ENCODE results near the gene PHLDA2.
"Not testable (repeated sequence)": the region's sequence is repeated elsewhere in the genome, so short reads cannot be mapped to it uniquely, and the experiment has no call there.

PHLDA2 gene

DNA sequence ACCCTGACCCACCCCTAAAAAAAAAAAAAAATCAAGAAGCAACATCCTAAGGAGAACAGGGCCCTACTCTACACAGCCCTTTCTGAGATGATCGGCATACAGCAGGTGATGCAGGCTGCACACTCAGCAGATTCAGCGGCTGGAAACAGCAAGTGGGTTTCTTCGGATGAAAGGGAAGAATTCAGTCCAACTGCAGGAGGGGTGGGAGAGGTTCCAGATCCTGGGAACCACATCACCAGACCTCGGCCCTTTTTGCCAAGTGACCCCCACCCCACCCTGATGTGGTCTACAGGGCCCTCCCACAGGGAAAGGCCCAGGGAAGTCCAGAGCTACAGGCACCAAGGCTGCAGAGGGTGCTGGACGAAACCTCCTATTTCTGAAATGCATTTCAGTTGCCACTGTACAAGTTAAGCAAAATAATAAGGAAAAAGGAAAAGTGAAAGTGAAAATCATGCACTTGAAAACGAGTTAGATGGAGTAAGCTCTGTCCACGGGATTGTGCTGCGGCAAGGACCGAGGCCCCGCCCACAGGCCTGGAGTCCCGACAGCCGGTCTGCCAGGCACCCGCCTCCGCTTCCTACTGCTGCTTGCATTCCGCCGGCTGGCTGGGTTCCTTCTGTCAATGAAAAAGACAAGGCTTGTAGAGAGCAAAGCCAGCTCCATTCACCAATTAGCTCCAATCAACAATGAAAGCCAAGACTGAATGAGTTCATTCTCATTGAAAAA lies 16.0 kb upstream of the PHLDA2 start:
- DNase-seq (ENCODE audit: low read depth in 1 of 2, low spot score in 1 of 2) = no peak

DNA sequence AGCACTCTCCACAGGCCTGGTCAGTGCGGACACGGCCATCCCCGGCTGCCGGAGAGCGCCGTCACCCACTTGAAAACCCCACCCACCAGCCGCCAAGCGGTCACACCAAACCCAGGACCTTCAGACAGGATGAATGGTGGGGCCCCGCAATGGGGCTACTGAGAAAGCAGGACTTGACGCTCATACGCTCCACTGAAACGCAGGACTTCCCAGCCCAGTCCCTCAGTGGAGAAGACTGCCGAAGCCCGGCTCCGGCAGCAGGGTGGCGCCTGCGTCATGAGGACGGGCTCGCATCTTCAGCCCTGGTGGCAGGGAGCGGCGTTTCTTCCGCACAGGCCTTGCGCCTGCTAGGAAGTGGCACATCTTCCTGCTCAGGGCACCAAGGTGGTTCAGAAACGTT lies 15.3 kb upstream of the PHLDA2 start:
- no peak for DNase-seq (ENCODE audit: low read depth in 1 of 2, low spot score in 1 of 2)

DNA sequence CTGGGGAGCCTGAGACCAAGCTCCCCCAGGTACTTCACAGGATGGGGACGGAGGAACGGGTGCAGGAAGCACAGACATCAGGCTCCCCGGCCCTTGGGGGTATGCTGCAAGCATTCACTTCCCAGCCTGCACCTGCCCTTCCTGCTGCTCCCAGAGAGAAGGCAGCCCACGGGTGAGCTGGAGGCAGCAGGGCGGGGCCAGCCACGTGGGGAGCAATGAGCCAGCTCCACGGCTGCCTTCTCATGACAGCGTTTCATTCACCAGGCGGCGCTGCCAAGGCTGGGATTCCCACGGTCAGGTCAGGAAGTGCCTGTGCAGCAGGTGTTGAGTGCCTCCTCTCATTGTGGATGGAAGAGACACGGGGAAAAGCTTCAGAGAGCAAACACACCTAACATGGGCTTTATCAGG lies 14.5 kb upstream of the PHLDA2 start:
- no peak for DNase-seq (ENCODE audit: low read depth in 1 of 2, low spot score in 1 of 2)

DNA sequence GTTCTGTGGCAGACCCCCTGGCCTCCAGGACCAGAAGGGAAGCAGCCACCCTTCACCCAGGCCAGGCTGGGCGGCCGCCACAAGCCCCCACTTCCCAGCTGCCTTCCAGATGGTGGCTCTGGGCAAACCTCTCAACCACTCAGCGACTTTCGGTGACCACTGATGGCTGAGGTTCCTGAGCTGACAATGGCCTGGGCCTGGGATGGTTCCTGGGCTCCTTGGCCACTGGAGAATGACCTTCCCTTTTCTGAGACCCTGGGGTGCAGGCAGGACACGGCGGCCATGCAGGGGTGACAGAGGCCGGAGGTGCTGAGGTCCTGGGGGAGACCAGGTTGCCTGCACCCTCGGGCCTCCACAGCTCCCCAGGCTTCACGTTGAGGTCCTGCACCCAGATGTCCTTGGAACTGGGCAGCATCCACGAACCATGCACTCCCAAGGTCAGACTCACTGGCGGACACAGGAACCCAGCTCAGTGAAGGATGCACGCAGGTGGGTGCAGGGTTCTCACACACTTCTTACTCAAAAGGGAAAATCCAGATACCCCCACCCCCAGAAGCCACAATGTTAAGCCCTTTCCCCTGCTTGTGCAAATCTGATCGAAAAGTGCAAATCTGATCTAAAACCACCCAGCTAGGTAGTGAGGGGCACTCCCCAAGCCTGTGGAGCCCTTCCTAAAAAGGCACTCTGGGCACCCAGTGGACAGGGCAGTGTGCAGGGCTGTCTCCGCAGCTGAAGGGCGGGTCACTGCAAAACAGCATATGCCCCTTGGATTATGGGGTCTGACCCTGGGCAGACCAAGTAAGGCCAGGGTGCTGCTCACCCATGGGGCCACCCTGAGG lies 13.9 kb upstream of the PHLDA2 start:
- no peak for DNase-seq (ENCODE audit: low read depth in 1 of 2, low spot score in 1 of 2)

DNA sequence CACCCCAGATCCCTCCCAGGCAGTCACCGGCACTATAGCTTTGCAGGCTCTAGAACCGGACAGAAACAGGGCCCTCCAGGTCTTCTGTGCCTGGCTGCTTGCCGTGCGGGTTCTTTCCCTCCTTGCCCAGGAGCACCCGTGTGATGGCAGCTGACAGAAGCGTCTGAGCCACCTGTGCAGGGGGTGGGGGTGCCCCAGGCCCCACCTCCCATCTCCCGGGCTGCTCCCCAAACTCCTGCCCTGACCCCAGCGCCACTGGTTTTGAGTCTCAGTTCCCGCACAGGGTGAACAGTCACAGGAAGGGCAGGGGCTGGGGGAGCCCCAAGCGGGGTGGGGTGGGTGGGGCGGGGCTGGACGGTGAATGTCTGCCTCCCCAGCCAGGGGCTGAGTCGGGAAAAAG lies 13.2 kb upstream of the PHLDA2 start:
- DNase-seq (ENCODE audit: low read depth in 1 of 2, low spot score in 1 of 2) = no peak

DNA sequence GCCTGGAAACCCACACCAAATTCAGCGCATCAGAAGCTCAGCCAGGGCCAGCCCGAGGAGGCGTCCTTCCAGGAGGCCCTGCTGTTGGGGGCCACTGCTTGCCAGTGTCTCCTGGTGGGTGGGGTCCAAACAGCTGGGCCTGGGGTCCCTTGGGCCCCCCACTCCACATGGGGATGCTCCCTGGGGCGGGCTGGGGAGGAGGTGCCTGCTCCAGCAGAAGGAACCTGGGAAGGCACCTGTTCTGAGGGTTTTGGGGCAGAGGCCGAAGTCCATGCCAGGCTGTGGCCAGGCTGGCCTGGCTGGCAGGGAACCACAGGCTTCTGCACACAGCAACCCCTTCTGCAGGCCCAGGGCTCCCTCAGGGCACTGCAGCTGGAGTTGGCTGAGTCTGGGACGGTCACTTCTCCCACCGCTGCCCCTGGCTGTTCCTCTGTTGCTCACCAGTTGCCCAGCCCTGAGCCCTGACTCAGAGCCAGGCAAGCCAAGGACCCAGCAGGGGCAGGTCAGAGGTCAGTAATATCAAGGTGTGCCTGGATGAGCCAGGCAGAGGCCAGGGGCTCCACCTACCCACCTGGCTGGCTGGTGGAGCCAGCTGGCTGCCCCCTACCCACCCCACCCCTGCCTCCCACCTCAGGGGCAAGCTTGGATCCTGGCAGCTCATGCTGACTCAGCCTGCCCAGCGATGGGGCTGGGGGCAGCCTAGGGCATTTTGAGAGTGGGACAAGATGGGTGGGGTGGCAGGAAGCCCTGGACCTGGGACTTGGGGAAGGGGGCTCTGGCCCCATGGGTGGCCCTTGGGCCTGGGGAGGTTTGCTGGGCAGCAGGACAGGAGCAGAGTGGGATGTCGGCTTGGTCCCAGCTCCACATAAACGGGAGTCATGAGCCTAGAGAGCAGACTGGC lies 12.0 kb upstream of the PHLDA2 start:
- DNase-seq (ENCODE audit: low read depth in 1 of 2, low spot score in 1 of 2) = no peak

DNA sequence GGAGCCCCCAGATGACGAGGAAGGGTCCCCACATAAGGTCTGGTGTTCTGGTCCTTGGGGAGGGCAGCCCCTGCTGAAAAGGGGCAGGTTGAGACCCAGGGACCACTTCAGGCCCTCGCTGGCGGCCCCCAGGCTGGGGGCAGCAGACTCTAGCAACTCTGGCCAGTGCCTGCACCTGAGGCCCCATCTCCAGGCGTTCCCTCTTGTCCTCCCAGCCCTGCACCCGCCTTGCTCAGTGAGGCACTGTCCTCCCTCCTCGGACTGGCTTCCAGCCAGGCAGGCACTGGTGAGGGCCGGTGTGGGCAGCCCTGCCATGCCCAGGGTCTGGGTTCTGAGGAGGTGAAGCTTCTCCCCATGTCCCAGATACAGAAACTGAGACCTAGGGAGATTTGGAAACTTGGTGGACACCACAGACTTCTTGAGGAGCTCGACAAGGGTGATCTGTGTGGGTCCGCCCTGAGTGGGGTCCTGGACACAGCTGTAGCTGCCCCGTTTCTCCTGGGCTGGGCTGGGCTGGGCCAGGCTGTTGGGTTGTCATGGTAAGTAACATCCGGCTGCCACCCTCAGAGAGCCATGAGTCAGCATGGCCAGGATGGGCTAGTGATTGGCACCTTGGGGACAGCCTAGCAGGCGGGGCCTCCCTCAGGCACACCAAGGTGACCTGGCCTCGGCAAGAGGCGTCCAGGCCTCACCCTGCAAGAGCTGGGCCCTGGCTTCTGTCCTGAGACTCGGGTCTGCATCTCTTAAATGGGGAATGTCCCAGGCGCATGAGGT lies 11.1 kb upstream of the PHLDA2 start:
- no peak for DNase-seq (ENCODE audit: low read depth in 1 of 2, low spot score in 1 of 2)

DNA sequence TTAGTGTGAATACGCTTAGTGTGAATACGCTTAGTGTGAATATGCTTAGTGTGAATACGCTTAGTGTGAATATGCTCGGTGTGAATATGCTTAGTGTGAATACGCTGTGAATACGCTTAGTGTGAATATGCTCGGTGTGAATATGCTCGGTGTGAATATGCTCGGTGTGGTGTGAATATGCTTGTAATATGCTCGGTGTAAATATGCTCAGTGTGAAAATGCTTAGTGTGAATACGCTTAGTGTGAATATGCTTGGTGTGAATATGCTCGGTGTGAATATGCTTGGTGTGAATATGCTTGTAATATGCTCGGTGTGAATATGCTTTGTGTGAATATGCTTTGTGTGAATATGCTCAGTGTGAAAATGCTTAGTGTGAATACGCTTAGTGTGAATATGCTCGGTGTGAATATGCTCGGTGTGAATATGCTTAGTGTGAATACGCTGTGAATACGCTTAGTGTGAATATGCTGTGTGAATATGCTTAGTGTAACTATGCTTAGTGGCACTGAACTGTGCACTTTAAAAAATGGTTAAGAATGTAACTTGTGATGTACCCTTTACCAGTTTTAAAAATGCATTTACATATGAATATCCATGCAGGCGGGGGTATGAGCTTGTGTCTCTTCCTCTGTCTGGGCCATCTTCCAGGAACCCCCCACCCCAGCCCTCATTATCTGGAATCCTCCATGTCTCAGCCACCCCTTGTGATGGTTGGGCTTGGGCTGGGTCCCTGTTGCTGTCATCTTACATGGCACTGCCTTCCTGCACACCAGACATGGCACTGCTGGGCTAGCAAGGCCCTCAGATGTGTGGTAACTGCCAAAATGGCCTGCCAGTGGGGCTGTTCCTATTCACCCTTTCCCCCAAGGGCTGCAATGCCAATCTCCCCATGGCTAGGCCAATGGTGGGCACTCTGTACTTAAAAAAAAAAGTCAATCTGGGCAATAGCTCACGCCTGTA lies 9.5 kb upstream of the PHLDA2 start:
- not testable (repeated sequence) for DNase-seq (ENCODE audit: low read depth in 1 of 2, low spot score in 1 of 2)

DNA sequence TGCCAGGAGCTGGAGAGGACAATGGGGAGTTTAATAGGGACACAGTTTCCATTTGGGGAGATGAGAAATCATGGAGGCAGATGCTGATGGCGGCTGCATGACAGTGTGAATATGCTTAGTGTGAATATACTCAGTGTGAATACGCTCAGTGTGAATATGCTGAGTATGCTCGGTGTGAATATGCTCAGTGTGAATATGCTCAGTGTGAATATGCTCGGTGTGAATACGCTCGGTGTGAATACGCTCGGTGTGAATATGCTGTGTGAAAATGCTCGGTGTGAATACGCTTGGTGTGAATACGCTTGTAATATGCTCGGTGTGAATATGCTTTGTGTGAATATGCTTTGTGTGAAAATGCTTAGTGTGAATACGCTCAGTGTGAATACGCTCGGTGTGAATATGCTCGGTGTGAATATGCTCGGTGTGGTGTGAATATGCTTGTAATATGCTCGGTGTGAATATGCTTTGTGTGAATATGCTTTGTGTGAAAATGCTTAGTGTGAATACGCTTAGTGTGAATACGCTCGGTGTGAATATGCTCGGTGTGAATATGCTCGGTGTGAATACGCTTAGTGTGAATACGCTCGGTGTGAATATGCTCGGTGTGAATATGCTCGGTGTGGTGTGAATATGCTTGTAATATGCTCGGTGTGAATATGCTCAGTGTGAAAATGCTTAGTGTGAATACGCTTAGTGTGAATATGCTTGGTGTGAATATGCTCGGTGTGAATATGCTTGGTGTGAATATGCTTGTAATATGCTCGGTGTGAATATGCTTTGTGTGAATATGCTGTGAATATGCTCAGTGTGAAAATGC lies 8.6 kb upstream of the PHLDA2 start:
- DNase-seq (ENCODE audit: low read depth in 1 of 2, low spot score in 1 of 2) = not testable (repeated sequence)

DNA sequence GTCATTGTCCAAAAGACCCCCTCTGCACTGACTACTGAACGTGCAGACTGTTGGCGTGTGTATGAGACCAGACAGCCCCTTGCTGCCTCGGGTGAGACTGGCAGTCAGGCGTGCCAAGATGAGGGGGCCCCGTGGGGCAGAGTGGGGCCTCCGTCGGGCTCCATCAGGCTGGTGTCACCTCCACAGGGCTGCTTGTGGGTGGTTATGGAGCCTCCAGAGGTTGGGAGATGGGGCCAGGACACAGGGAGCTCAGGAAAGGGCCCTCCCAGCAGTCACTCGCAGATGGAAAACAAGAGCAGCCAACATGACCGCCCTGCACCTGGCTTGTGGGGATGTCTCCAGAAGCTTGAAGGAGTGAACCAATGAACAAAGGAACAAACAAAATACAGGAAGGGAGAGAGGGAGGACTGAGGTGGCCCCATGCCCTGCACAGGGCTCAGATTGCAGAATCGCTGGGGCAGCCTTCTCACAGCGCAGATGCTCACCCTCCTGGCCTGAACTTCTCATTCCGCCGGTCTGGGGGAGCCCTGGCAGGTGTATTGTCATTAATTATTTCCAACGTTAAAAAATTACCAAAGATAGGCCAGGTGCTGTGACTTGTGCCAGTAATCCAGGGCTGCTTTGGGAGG lies 5.5 kb upstream of the PHLDA2 start:
- DNase-seq (ENCODE audit: low read depth in 1 of 2, low spot score in 1 of 2) = no peak

DNA sequence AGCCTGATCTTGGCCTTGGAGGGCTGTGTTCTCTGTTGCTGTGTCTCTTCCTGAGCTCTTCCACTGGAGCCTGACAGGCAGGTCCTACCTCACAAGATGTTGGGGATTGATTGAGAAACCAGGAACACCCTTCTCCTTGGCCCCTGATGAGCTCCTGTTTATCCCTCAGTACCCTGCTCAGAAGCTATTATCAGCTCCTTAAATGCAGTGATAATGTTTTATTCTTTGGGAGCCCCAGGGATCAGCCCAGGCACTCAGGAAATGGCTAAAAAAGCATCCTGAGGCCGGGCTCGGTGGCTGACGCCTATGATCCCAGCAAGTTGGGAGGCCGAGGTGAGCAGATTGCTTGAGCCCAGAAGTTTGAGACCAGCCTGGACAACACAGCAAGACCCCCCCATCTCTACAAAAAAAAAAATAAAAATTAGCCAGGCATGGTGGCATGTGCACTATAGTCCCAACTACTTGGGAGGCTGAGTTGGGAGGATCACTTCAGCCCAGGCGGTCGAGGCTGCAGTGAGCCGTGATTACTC lies 4.9 kb upstream of the PHLDA2 start:
- DNase-seq (ENCODE audit: low read depth in 1 of 2, low spot score in 1 of 2) = no peak

DNA sequence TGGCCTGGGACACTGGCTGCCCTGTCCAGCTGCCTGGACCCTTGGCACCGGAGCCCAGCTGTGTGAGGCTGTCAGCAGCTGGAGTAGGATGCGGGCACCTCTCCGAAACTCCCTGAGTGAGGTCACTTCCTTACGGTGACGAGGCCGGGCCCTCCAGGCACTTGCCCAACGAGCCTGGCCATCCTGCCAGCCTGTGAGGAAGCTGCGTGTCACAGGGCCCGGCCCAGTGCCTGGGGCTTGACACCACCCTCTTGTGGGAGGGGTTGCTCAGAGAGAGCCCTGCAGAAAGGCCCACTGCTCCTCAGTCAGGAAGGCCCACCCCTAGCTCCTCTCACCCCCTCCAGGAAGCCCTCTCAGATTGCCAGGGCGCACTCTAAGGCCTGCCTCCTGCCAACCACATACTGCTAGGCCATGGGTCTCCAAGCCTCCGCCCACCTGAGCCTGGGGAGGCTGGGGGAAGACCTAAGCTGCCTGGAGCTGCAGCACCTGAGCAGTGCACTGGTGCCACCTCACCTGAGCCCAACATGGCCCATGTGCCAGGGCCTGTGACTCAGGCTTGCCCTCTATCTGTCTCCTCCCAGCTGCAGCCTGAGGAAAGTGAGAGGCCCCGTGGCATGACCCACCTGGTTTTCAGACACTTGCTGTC lies 4.3 kb upstream of the PHLDA2 start:
- no peak for DNase-seq (ENCODE audit: low read depth in 1 of 2, low spot score in 1 of 2)

DNA sequence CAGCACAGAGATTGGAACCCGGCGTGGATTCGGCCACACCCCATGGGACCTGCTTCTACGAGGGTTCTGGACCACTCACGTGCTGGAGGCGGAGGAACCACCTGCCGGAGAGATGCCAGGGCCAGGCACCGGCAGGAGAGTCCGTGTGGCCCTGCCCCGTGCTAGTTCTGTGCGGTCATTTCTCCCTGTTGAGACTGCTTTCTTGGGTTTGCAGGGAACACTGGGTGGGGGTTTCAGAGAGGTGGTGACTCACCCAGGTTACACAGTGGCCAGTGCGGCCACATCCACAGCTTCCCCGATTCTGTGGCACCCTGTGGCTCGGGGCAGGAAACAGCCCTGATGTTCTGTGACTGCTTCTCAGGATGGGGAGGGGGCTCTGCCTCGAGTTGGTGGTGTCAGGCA lies 3.6 kb upstream of the PHLDA2 start:
- DNase-seq (ENCODE audit: low read depth in 1 of 2, low spot score in 1 of 2) = no peak

DNA sequence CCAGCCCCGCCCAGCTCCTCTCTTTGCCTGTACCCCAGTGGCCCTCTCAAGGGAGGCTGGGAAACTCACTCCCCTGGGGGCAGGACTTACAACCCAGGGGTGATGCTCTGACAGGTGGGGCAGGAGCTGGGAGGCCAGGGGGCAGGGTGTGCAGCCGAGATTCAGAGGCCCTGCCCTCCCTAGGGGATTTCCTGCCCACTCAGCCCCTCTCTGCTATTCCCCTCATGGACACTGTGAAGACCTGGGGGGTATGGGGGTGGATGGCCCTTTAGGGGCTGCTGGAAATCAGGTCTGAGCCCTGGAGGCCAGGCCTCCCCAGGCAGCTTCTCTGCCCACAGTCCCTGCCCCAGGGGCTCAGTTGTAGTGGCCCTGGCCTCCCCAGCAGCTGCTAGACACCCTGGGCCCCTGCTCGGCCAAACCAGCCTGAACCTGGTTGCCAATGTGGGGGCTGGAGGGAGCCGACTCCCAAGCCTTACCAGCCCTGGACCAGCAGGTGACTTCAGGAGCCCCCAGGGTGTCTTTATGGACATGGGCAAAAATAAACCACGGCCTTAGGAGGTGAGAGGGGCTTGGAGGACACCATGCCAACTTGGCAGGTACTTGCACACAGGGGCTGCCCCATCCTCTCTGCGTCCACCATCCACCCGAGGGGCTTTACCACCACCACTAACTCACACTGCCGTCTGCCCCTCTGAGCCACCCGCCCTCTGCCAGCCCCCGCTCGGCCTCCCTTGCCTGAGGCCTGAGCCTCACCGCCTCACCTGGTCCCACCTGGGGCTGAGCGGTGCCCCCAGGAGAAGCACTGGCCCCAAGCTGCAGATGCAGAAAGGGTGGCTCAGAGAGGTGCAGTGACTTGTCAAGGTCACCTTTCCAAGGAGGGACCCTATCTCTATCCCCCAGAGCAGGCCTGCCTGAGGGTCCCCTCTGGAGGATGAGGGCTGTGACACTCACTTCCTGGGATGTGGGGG lies 2.8 kb upstream of the PHLDA2 start:
- no peak for DNase-seq (ENCODE audit: low read depth in 1 of 2, low spot score in 1 of 2)

DNA sequence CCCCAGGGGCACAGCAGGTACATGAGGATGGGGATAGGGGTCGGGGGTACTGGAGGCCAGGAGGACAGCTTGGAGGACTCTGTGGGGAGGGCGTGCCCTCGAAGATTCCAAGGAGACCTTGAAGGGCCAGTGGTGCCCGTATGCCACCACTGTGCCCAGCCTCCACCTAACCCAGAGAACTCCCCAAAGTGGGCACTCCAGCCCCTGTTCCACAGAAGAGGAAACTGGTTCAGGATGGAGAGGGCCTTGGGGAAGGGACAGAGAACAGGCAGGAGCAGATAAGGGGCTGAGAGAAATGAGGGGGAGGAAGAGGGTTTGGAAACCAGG lies 2.2 kb upstream of the PHLDA2 start:
- no peak for DNase-seq (ENCODE audit: low read depth in 1 of 2, low spot score in 1 of 2)

DNA sequence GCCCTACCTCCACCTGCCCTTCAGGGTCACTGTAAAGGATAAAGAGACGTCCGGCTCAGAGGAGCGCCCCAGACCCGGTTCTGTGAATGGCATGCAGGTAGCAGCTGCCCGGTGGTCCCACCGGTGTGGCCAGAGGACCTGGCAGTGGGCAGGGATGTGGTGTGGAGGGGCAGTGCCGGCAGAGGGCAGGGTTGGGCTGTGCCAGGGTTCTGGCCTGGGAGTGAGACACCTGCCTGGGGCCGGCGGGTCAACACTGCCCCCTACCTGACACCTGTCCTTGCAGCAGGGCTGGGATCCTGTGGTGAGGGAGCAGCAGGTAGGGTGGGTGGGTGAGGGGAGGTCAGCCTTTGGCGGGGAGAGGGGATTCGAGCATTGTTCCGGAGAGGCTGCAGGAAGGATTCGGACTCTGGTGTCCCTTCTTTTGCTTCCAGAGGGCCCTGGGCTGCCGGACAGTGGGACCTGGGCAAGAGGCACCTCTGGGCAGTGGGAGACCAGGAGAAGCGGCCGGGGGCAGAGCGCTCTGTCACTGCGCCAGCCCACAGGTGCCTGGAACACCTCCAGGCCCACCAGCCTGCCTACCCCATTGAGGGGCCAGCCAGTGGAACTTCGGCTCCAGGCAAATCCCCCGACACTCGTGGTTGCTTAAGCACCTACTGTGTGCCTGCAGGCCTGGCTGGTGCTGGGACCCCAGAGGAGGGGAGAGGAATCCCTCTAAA lies 1.6 kb upstream of the PHLDA2 start:
- no peak for DNase-seq (ENCODE audit: low read depth in 1 of 2, low spot score in 1 of 2)

Measured in stimulated activated CD4-positive, alpha-beta T cell treated with anti-CD3 and anti-CD28 coated beads, Interleukin-15, amount 100 ng/mL, for 1 hour (primary cell).